Spleen (tissue), 7 donors: ENCODE measurements around the gene USP49.

ENCODE experiments used
- POLR2A ChIP-seq, 3 donors: fragments of 450-650 bp; IDR thresholded peaks; one replicate each; pipeline ENCODE4 v1.5.1; 2017; ENCODE audit warnings: antibody characterized with exemption in 3 of 3, mild to moderate bottlenecking in 1 of 3
- POLR2AphosphoS5 ChIP-seq, 3 donors: sonication (generic); formaldehyde crosslinking; IDR thresholded peaks; one replicate each; pipeline ENCODE4 v1.5.1; 2017; ENCODE audit warnings: antibody characterized with exemption in 3 of 3
- TF ChIP-seq, protein P1 (sequence below), 11 experiments: fragments of 200-600 bp in 7 of 11; fragments of 450-650 bp in 4 of 11; sonication (generic) in 4 of 11; IDR thresholded peaks in 8 of 11; conservative IDR thresholded peaks in 3 of 11; 1 replicate in 7 of 11; 2 replicates in 4 of 11; pipeline versions ENCODE4 v1.4.0 to v1.8.0; 2016 to 2021; ENCODE audit warnings: antibody characterized with exemption in 11 of 11, inconsistent platforms in 4 of 11, mild to moderate bottlenecking in 1 of 11
- donor health status: DM: no; HTN: no; CAD: no; lungs with moderate emphysema.
- donor health status: DM: no; HTN: no; CAD: no.
- donor health status: DM: no; HTN: no; CAD: no.

DNA sequence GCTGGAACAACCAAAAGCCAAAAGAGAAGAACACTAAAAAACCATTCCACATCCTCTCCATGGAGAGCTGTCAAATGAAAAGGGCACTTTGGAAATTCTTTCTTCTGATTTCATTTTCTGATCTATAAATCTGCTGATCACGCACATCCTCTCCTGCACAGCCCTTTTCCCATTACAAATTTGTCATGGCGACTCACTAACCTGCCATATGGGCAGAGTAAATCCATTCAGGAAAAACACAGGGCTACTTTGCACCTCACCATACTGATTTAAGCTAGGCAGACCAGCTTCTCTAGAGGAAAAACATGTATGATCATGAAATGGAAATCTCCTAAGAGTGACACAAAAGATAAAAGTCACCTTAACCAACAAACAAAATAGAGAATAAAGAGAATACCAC is 81.7 kb downstream of the USP49 start:
- TF ChIP-seq, protein P1, sequence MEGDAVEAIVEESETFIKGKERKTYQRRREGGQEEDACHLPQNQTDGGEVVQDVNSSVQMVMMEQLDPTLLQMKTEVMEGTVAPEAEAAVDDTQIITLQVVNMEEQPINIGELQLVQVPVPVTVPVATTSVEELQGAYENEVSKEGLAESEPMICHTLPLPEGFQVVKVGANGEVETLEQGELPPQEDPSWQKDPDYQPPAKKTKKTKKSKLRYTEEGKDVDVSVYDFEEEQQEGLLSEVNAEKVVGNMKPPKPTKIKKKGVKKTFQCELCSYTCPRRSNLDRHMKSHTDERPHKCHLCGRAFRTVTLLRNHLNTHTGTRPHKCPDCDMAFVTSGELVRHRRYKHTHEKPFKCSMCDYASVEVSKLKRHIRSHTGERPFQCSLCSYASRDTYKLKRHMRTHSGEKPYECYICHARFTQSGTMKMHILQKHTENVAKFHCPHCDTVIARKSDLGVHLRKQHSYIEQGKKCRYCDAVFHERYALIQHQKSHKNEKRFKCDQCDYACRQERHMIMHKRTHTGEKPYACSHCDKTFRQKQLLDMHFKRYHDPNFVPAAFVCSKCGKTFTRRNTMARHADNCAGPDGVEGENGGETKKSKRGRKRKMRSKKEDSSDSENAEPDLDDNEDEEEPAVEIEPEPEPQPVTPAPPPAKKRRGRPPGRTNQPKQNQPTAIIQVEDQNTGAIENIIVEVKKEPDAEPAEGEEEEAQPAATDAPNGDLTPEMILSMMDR (IDR thresholded peaks at IDR 0.05 in 8 of 11, conservative IDR thresholded peaks at IDR 0.05 in 3 of 11): no peak
- TF ChIP-seq POLR2A (IDR thresholded peaks at IDR 0.05) (no peak), POLR2AphosphoS5 (IDR thresholded peaks at IDR 0.05) (no peak)
